Embryonic facial prominence (tissue), 1 donor: Measurements from ENCODE around the gene TFDP2.
"Not testable (repeated sequence)": the region's sequence is repeated elsewhere in the genome, so short reads cannot be mapped to it uniquely, and the experiment has no call there.

Experiments used
- DNase-seq: peaks from one replicate; pipeline ENCODE4 v3.0.0-alpha.2; 2016; ENCODE audit errors: extremely low spot score

The TFDP2 gene

GRCh38 chr3:142148792-142149672, at the start of gene TFDP2:
Gene TFDP2 (minus strand): TSS chr3:142149544. CDS start chr3:142101749, 47,795 bp downstream.
- DNase-seq: peak; percentile 86

GRCh38 chr3:142188846-142189245, 39.5 kb upstream of the TFDP2 start:
- DNase-seq: no peak

- no peak for DNase-seq
These were observed 31.5 kb upstream of the TFDP2 start for GRCh38 chr3:142180761-142181362.

GRCh38 chr3:142175478-142175877, 26.1 kb upstream of the TFDP2 start:
- no peak for DNase-seq

- DNase-seq: no peak
These were observed 25.2 kb upstream of the TFDP2 start for GRCh38 chr3:142174559-142174958.

- DNase-seq: no peak
These were observed 19.2 kb upstream of the TFDP2 start for GRCh38 chr3:142168514-142168913.

- no peak for DNase-seq
These were observed 15.8 kb upstream of the TFDP2 start for GRCh38 chr3:142165194-142165593.

- DNase-seq: no peak
These were observed 9.9 kb upstream of the TFDP2 start for GRCh38 chr3:142159083-142159740.

GRCh38 chr3:142154186-142154585, 4.8 kb upstream of the TFDP2 start:
- DNase-seq: no peak

- DNase-seq: no peak
These were observed 3.0 kb upstream of the TFDP2 start for GRCh38 chr3:142152384-142152783.

GRCh38 chr3:142151828-142152227, 2.5 kb upstream of the TFDP2 start:
- DNase-seq: no peak

GRCh38 chr3:142151240-142151639, 1.9 kb upstream of the TFDP2 start:
- DNase-seq: no peak

GRCh38 chr3:142150271-142150670, 927 bp upstream of the TFDP2 start:
- DNase-seq: no peak

- DNase-seq: no peak
These were observed 289 bp upstream of the TFDP2 start for GRCh38 chr3:142149673-142149992.

GRCh38 chr3:142148044-142148791, 1.1 kb downstream of the TFDP2 start:
- no peak for DNase-seq

- not testable (repeated sequence) for DNase-seq
These were observed 4.8 kb downstream of the TFDP2 start for GRCh38 chr3:142144587-142144986.

- not testable (repeated sequence) for DNase-seq
These were observed 8.6 kb downstream of the TFDP2 start for GRCh38 chr3:142140608-142141285.

GRCh38 chr3:142137089-142137488, 12.3 kb downstream of the TFDP2 start:
- not testable (repeated sequence) for DNase-seq

- no peak for DNase-seq
These were observed 14.5 kb downstream of the TFDP2 start for GRCh38 chr3:142134799-142135325.

GRCh38 chr3:142129516-142130171, 19.7 kb downstream of the TFDP2 start:
- no peak for DNase-seq
